ENCODE data around the gene BLID.

DNA sequence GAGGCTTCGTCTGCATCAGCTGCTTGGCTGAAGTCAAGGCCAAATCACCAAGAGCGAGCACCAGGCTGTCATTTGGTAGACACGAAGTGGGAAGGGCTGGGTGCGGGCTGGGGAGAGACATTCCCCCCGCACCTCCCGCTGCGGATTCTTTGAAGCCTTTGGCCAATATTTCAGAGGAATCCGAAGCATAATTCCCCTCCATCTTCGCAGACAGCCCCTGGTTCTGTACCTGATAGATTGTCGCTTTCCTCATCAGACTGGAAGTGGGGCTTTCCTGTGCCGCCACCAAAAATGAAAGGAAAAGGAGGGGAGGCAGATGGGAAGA is 15.3 kb downstream of the BLID start:
- TF ChIP-seq POLR2A (IDR thresholded peaks at IDR 0.05) = no peak
- TF ChIP-seq, protein P1, sequence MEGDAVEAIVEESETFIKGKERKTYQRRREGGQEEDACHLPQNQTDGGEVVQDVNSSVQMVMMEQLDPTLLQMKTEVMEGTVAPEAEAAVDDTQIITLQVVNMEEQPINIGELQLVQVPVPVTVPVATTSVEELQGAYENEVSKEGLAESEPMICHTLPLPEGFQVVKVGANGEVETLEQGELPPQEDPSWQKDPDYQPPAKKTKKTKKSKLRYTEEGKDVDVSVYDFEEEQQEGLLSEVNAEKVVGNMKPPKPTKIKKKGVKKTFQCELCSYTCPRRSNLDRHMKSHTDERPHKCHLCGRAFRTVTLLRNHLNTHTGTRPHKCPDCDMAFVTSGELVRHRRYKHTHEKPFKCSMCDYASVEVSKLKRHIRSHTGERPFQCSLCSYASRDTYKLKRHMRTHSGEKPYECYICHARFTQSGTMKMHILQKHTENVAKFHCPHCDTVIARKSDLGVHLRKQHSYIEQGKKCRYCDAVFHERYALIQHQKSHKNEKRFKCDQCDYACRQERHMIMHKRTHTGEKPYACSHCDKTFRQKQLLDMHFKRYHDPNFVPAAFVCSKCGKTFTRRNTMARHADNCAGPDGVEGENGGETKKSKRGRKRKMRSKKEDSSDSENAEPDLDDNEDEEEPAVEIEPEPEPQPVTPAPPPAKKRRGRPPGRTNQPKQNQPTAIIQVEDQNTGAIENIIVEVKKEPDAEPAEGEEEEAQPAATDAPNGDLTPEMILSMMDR (IDR thresholded peaks at IDR 0.05) = no peak
